Activated CD8-positive, alpha-beta memory T cell treated with anti-CD3 and anti-CD28 coated beads, Interleukin-2, amount 50 U/mL, for 1 hour (primary cell): ENCODE results near the gene IL9.
"Not testable (repeated sequence)": the region's sequence is repeated elsewhere in the genome, so short reads cannot be mapped to it uniquely, and the experiment has no call there.

Experiments
- DNase-seq: peaks from one replicate; pipeline ENCODE4 v3.0.0-alpha.2; 2020; ENCODE audit errors: extremely low read depth

The IL9 gene

DNA sequence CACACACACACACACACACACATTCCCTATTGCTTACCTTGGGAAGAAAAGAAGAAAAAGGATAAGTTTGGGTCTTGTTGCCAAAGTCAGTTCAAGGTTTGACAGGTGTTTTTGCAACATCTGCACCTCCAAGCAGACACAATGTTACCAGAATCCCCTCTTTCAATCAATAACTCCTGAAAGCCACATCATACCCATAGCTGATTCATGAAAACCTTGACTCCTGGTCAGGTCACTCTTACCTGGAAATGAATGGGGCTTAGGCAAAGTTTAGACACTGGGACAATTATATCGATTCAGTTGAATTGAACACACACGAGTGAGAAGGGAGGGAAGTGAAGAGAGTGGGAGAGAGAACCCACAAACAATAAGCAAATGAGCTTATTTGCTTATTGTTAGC lies 27.0 kb downstream of the IL9 start:
- no peak for DNase-seq

- DNase-seq, result no peak
These were observed 28.0 kb downstream of the IL9 start for GRCh38 chr5:135867599-135867998.

GRCh38 chr5:135866016-135866415 lies 29.6 kb downstream of the IL9 start:
- no peak for DNase-seq

DNA sequence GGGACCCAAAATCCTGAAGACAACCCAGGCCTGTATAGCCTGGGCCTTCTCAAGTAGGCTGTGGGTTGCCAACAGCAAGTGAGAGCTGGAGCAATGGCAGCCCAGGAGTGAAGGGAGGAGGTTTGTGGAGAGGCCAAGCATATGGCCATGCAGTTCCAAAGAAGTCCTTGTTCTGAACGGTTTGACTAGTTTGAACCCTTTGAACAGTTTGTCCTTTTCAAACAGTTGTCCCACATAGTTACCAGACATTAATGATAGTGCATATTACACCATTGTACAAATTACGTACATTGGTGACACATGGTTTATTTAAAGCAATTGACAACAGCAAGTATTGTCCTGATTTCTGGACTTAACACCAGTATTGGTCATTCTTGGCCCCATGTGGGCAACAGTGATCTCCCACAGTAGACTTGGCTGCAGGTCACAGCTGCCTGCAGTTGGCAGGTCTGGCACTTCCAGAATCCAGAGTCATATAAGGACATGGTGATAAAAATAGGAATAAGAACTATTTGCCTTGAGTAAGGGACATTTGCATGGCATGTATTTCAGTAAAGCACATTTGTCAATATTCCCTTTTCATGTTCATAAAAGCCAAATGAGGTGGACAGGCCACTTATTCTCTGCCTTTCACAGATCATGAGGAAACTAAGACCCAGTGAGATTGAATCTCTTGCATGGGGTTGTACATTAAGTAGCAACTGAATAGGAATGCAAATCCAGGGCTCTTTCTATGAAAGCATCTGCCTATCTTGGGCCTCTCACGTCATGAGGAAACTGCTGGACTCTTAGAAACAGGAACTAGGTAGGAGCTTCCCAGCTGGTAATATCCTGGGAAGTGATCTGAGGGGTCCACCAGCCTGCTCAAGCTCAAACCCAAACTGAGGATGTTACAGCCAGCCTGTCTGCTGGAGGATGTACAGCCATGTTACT lies 30.9 kb downstream of the IL9 start:
- no peak for DNase-seq

- no peak for DNase-seq
These were observed 32.9 kb downstream of the IL9 start for GRCh38 chr5:135862744-135863143.

GRCh38 chr5:135862086-135862485 lies 33.6 kb downstream of the IL9 start:
- no peak for DNase-seq

- no peak for DNase-seq
These were observed 34.0 kb downstream of the IL9 start for GRCh38 chr5:135861641-135862040.

DNA sequence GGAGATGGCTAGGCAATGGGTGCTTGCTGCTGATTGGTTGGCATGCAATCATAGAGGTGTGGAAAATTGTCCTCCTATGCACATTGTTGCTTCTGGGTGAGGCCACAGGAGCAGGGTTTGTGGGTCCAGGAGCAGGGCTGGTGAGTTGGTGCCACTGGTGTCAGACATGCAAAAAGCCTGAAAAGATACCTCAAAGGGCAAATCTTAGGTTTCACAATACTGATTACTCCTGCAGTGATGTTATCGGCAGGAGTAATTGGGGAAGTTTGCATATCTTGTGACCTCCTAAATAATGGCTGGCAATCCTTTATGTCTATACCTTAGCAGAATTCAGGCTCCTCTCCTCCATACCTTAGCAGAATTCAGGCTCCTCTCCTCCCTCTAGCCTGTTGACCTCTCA lies 36.0 kb downstream of the IL9 start:
- no peak for DNase-seq

DNA sequence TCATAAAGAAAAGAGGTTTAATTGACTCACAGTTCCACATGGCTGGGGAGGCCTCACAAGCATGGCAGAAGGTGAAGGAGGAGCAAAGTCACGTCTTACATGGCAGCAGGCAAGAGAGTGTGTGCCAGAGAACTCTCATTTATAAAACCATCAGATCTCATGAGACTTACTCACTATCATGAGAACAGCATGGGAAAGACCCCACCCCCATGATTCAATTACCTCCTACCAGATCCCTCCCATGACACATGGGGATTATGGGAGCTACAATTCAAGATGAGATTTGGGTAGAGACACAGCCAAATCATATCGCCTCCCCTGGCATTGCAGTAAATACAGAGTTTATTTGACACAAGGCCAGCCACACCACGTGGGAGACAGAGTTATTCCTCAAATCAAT lies 36.5 kb downstream of the IL9 start:
- DNase-seq, result not testable (repeated sequence)

DNA sequence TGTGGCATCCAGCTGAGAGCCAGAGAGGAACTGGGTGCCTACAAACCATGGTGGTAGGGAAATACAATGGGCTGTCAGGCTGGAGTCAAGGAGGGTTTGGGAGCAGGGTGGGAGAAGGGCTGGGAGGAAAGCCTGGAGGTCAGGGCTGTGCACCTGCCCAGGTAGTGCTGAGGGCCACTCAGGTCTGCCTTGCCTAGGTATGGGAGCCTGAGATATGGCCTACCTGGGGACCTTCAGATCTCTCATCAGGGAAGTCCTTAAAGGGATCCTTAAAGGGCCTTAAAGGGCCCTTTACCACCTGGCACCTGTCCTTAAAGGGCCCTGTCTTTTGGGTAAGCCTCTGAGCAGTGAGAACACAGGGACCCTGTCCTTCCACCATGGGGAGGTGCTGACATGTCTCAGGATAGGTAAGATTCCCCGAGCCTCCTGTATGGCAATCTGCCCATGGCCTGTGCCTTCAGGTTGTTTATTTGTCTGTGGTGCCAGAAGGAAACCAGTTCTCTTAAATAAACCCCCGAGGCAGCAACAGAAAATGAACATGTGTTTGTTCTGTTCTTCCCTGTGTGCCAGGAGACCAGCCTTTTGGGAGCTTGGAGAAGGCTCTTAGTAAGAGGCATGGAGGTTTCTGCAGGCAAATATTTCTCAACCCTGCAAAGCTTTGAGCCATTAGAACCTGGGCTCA lies 37.9 kb downstream of the IL9 start:
- DNase-seq, result no peak

GRCh38 chr5:135851915-135852845 lies 43.5 kb downstream of the IL9 start:
- DNase-seq, result no peak

GRCh38 chr5:135851186-135851914 lies 44.3 kb downstream of the IL9 start:
- DNase-seq, result no peak

DNA sequence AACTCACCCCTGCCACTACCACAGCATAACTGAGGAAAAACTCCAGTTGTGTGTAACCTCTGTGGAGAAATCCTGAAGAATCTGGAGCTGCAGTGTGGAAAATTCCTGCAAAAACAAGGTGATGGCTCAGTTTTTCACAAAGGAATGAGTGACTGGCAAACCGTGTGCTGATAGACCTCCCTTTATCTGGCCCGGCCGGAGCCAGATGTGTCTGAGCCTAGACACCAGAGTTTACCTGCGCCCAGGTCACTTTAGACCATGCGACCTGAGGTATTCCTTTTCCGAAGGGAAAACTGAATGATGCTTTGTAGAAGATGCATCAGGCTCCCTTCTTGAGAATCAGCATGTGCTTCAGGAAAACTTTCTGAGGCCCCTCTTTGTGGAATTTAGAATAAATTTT lies 45.0 kb downstream of the IL9 start:
- DNase-seq, result no peak

GRCh38 chr5:135850231-135850630 lies 45.4 kb downstream of the IL9 start:
- DNase-seq, result no peak

GRCh38 chr5:135847976-135848375 lies 47.7 kb downstream of the IL9 start:
- no peak for DNase-seq

GRCh38 chr5:135846311-135846710 lies 49.3 kb downstream of the IL9 start:
- no peak for DNase-seq

DNA sequence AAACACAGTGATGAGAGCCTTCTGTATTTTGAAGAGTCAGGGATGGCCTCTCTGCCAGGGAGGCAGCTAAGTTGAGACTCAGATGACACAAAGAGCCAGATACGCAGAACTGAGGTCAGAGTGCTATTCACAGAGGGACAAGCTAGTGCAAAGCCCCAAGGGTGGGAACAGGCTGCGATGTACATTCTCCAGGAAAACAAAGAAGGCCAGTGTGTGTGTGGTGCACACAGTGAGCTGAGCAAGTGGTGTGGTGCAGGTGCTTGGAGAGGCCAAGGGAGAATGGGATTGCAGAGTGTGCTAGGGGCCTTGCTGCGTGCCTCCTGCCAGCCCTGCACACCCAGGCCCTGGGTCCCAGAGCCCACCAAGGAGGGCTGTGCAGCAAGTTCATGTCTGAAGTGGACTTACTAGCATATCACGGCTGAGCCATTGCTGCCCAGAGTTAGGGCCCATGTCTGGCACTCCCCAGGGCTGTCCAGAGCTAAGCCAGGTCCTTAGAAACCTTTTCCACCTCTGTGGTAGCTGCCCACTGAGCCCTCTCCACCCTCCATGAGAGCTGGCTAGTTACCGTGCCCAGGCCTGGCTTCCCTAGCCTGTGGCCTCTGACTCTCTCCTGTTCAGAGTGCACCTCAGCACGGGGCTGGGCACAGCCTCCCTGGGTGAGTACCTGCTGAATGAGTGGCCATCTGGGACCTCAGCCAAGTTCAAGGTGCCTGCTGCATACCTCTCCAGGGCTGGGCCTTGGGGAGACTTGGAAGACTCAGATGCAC lies 51.9 kb downstream of the IL9 start:
- DNase-seq, result no peak

DNA sequence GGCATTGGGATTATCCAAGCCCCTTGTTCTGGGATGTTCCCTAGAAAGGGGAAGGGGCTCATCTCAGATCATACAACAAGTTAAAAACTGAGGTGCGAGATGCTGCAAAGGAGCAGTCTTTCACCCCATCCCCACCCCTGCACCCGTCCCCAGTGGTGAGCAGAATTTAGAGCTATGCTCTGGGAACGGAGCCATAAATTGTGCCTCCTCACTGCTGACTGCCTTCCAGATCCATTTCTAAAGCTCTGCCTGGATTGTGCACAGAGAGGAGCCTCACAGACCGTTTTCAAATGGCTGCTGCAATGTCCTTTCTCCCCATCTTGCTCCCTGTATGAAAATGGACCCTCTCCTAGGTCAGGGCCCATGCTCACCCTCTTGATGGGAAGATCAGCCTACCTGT lies 52.9 kb downstream of the IL9 start:
- no peak for DNase-seq
